Transverse colon (tissue), 3 donors: ENCODE data around the gene TOMM40.

Experiments
- CTCF ChIP-seq, 5 experiments: fragments of 200-600 bp in 3 of 5; fragments of 450-650 bp in 2 of 5; sonication (generic) in 3 of 5; IDR thresholded peaks; 1 replicate in 2 of 5; 2 replicates in 3 of 5; pipeline ENCODE4 v1.5.1; 2016 to 2017; ENCODE audit warnings: antibody characterized with exemption in 5 of 5, inconsistent platforms in 3 of 5, mild to moderate bottlenecking in 2 of 5, moderate library complexity in 1 of 5
- POLR2A ChIP-seq: fragments of 450-650 bp; IDR thresholded peaks from one replicate; pipeline ENCODE4 v1.6.1; 2016; ENCODE audit warnings: antibody characterized with exemption, mild to moderate bottlenecking, moderate library complexity

- TF ChIP-seq CTCF (IDR thresholded peaks at IDR 0.05) (no peak), POLR2A (peak; percentile 44)
Observed at GRCh38 chr19:44891016-44891882, at the start of gene TOMM40.
